ENCODE measurements around the gene HADH. TPM values are rescaled to one million over a fixed set of nuclear protein-coding genes. Genes with fewer than 3 reads are reported as not detected.

HADH gene
- total RNA-seq, 6 experiments from 2014 or later, result 67.2 to 152 (median 104) TPM

GRCh38 chr4:108053251-108053711, 63.6 kb downstream of the HADH start:
- no peaks in the 10 kb centered on the region for H3K27me3 ChIP-seq
- H3K4me3 ChIP-seq, result no peak overlapping the region
- TF ChIP-seq POLR2A (IDR thresholded peaks at IDR 0.05) (no peak), CTCF (IDR thresholded peaks at IDR 0.05) (no peak)
- H3K27ac ChIP-seq, result no peak overlapping the region
- 50% methylated on average over 1 of the region's 1 CpG for WGBS (ENCODE audit: insufficient coverage, low coverage, low lambda C conversion rate, missing lambda C conversion rate)
- H3K4me1 ChIP-seq, result no peaks in the 10 kb centered on the region
- ATAC-seq, result no peak
- no peaks in the 10 kb centered on the region for H3K9me3 ChIP-seq
- intact Hi-C loops (cut with DNase I), result no loop called here
- no peaks in the 10 kb centered on the region for H3K36me3 ChIP-seq
- DNase-seq, result no peak

- intact Hi-C loops (cut with DNase I), result no loop called here
- Histone ChIP-seq H3K4me1 (no peaks in the 10 kb centered on the region), H3K27me3 (no peaks in the 10 kb centered on the region), H3K36me3 (no peaks in the 10 kb centered on the region), H3K27ac (no peak overlapping the region), H3K4me3 (no peak overlapping the region), H3K9me3 (no peaks in the 10 kb centered on the region)
- ATAC-seq, result no peak
- TF ChIP-seq CTCF (IDR thresholded peaks at IDR 0.05) (no peak), POLR2A (IDR thresholded peaks at IDR 0.05) (no peak)
- 80% methylated on average over 12 of the region's 16 CpGs for whole genome bisulfite sequencing (ENCODE audit: insufficient coverage, low coverage, low lambda C conversion rate, missing lambda C conversion rate)
- DNase-seq, result no peak
Measured at GRCh38 chr4:108054025-108054638, 64.4 kb downstream of the HADH start.

- intact Hi-C loops (cut with DNase I), result no loop called here
- Histone ChIP-seq H3K4me3 (no peak overlapping the region), H3K27me3 (no peaks in the 10 kb centered on the region), H3K4me1 (no peaks in the 10 kb centered on the region), H3K27ac (no peak overlapping the region), H3K9me3 (no peaks in the 10 kb centered on the region), H3K36me3 (no peaks in the 10 kb centered on the region)
- DNase-seq, result no peak
- TF ChIP-seq POLR2A (IDR thresholded peaks at IDR 0.05) (no peak), CTCF (IDR thresholded peaks at IDR 0.05) (no peak)
- 88% methylated on average over 3 of the region's 3 CpGs for WGBS (ENCODE audit: insufficient coverage, low coverage, low lambda C conversion rate, missing lambda C conversion rate)
- ATAC-seq, result no peak
Measured at GRCh38 chr4:108055787-108056186, 66.1 kb downstream of the HADH start.

GRCh38 chr4:108056418-108056817, 66.7 kb downstream of the HADH start:
- H3K27ac ChIP-seq, result no peak overlapping the region
- no peaks in the 10 kb centered on the region for H3K9me3 ChIP-seq
- no peaks in the 10 kb centered on the region for H3K36me3 ChIP-seq
- H3K27me3 ChIP-seq, result no peaks in the 10 kb centered on the region
- no peaks in the 10 kb centered on the region for H3K4me1 ChIP-seq
- TF ChIP-seq CTCF (IDR thresholded peaks at IDR 0.05) (no peak), POLR2A (IDR thresholded peaks at IDR 0.05) (no peak)
- intact Hi-C loops (cut with DNase I), result no loop called here
- H3K4me3 ChIP-seq, result no peak overlapping the region
- ATAC-seq (no peak), DNase-seq (no peak)
- 53% methylated on average over 4 of the region's 6 CpGs for WGBS (ENCODE audit: insufficient coverage, low coverage, low lambda C conversion rate, missing lambda C conversion rate)

Measured in right lobe of liver (tissue), 6 donors.